T-helper 2 cell treated with Interferon-gamma antibody and Interleukin-4, amounts not matched to agents 5 μg/mL and 100 μg/mL, for 36 hours (primary cell): ENCODE measurements around the gene DENND6B.

ENCODE experiments used
- DNase-seq: peaks from one replicate; pipeline ENCODE4 v3.0.0; 2021; ENCODE audit warnings: low spot score
- H3K27ac Mint-ChIP-seq: one replicate; pipeline ENCODE4 v1.8.0; 2021; ENCODE audit warnings: mild to moderate bottlenecking, mixed read lengths
- H3K27me3 Mint-ChIP-seq: one replicate; pipeline ENCODE4 v1.8.0; 2021; ENCODE audit warnings: low read depth, mixed read lengths
- H3K36me3 Mint-ChIP-seq: one replicate; pipeline ENCODE4 v1.8.0; 2021; ENCODE audit warnings: low read depth, mixed read lengths
- H3K4me1 Mint-ChIP-seq: one replicate; pipeline ENCODE4 v1.8.0; 2021; ENCODE audit warnings: low read depth, mixed read lengths
- H3K4me3 Mint-ChIP-seq: one replicate; pipeline ENCODE4 v1.8.0; 2022; ENCODE audit warnings: mild to moderate bottlenecking, moderate library complexity, mixed read lengths
- H3K9me3 Mint-ChIP-seq: one replicate; pipeline ENCODE4 v1.8.0; 2021; ENCODE audit warnings: mixed read lengths

The DENND6B gene

GRCh38 chr22:50299785-50300619, 26.8 kb downstream of the DENND6B start:
- Mint-ChIP-seq H3K9me3 (no peaks in the 10 kb centered on the region), H3K4me1 (peaks cover 3% of the 10 kb centered on the region), H3K27me3 (peaks cover 17% of the 10 kb centered on the region), H3K4me3 (no peak overlapping the region), H3K36me3 (no peaks in the 10 kb centered on the region), H3K27ac (no peak overlapping the region)
- DNase-seq, result no peak

DNA sequence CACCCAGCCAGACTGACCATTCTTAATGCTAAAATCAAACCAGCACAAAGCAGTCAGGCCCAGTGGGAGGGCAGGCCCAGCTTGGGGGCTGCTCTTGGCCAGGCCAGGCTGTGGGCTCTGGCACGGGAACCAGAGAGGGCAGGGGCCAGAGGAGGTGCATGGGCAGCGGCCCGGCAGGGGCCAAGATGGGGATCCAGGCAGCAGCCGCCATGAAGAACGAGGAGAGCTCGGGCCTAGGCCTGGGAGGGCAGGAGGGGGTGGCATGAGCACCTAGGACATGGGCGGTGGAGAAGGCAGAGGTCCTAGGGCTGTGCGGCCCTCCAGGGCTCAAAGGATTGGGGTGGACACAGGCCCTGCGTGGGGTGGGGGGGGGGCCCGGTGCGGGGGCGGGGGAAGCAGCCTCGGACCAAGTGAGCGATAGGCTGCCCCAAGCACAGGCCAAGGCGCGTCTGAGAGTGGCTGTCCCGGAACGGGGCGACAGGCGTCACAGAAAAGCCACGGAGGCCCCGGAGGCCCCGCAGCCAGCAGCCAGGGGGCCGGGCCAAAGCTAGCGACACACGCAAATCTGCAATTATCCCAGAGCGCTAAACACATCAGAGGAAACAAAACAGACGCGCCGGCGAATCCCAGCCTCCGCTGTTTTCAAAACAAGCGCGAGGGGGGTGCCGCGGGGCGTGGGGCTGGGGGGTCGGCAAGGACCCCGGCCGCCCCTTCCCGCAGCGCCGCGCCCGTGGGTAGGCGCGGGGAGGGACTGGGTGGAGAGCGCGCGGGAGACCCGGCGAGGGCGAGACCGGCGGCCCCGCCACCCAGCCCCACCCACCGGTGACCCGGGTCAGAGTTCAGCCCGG, 27.7 kb downstream of the DENND6B start:
- Mint-ChIP-seq H3K4me1 (peaks cover 1% of the 10 kb centered on the region), H3K27ac (no peak overlapping the region), H3K4me3 (no peak overlapping the region), H3K27me3 (peaks cover 19% of the 10 kb centered on the region), H3K36me3 (no peaks in the 10 kb centered on the region), H3K9me3 (no peaks in the 10 kb centered on the region)
- no peak for DNase-seq

DNA sequence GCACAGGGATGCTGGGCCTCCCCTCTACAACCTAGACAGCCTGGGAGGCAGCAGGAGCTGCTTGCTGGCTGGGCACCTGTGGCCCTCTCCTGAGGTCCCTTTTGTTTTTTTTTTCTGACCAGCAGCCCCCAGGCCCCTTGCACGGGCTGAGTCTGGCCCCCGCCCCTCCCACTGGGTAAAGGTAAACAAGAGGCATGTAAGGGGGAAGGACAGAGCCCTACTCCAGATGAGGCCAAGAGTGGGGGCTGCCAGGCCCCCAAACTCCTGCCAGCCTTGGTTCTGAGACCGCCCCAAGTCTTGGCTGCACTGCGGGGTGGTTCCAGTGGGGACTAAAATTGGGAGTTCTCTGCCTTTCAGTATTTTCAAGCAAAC, 28.6 kb downstream of the DENND6B start:
- no peaks in the 10 kb centered on the region for H3K4me1 Mint-ChIP-seq
- no peaks in the 10 kb centered on the region for H3K36me3 Mint-ChIP-seq
- H3K4me3 Mint-ChIP-seq, result no peak overlapping the region
- no peak overlapping the region for H3K27ac Mint-ChIP-seq
- peaks cover 20% of the 10 kb centered on the region for H3K27me3 Mint-ChIP-seq
- H3K9me3 Mint-ChIP-seq, result no peaks in the 10 kb centered on the region
- no peak for DNase-seq

DNA sequence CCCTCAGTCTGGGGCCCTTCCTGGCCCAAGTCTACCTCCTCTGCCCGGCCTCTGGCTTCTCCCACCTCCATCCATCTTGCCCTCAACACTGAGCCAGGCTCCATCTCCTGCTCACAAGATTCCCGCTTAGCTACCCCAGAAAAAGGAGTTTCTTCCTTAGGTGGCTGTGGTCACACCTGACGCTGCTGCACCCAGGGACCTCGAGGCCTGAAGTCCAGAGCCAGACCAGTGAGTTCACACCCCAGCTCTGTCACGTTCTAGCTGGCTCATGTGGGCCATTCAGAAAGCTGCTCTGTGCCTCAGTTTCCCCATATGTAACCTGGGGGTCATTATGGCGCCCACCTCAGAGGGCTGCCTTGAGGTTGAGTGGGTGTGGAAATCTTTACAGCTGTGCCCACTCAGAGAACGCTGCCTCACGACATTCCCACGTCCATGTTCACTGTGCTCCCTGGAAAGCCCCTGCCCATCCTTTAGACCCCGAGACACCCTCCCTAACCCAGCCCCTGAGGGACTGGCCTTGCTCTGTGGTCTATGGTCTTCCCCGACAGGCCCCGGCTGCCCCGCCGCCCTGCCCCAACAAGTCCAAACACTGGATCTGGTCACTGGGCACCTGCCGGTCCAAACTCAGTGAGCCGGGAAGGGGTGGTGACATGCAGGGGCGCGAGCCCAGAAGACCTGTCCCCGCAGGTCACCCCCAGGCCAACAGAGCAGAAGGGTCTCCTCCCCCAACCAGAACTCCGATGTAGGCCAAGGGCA, 29.1 kb downstream of the DENND6B start:
- Mint-ChIP-seq H3K4me3 (no peak overlapping the region), H3K27me3 (peaks cover 19% of the 10 kb centered on the region)

DNA sequence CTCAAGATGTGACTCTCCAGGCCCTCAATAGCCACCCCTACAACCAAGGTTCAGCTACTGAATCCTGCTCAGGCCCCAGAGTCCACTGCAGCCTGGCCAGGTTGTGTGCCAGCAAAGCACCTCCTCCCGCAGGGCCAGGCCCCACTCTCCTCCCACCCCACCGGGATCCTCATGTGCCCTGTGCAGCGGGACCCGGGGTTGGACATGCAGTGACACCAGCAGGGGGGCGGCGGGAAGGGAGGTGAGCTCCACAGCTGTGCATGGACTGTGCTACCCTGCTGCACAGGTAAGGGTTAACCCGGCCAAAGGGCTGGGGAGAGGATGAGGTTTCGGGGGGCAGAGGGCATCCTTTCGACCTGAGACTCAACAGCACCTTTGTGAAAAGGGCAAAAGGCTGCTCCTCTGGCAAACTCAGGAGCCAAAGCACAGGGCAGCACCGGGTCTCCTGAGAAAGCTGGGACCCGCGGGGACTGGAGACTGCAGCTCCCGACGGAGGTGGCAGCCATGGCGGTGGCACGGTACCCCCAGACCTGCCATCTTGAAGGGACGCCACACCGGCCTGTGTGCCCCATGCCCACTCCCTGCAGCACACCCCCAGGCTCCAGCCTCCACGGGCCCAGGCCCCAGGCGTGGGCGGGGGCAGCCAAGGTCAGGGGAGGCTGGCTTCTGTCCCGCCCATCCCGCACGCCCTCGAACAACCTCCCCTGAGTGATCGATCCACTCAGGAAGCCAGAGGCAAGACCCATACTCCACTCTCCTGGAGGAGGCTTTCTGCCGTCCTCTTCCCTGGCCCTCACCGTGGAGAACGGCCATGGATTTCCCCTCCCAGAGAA, 29.9 kb downstream of the DENND6B start:
- Mint-ChIP-seq H3K4me3 (no peak overlapping the region), H3K9me3 (no peaks in the 10 kb centered on the region), H3K36me3 (no peaks in the 10 kb centered on the region), H3K27me3 (peaks cover 25% of the 10 kb centered on the region), H3K4me1 (peaks cover 3% of the 10 kb centered on the region), H3K27ac (no peak overlapping the region)
- DNase-seq, result no peak

More for the DNA sequence above, 29.1 kb downstream of the DENND6B start:
- DNase-seq, result no peak
- Mint-ChIP-seq H3K9me3 (no peaks in the 10 kb centered on the region), H3K36me3 (no peaks in the 10 kb centered on the region), H3K4me1 (peaks cover under 1% of the 10 kb centered on the region), H3K27ac (no peak overlapping the region)

GRCh38 chr22:50294319-50294656, 32.5 kb downstream of the DENND6B start:
- DNase-seq, result no peak
- Mint-ChIP-seq H3K9me3 (no peaks in the 10 kb centered on the region), H3K36me3 (no peaks in the 10 kb centered on the region), H3K4me3 (no peak overlapping the region), H3K4me1 (peaks cover 3% of the 10 kb centered on the region), H3K27me3 (peaks cover 22% of the 10 kb centered on the region), H3K27ac (no peak overlapping the region)

DNA sequence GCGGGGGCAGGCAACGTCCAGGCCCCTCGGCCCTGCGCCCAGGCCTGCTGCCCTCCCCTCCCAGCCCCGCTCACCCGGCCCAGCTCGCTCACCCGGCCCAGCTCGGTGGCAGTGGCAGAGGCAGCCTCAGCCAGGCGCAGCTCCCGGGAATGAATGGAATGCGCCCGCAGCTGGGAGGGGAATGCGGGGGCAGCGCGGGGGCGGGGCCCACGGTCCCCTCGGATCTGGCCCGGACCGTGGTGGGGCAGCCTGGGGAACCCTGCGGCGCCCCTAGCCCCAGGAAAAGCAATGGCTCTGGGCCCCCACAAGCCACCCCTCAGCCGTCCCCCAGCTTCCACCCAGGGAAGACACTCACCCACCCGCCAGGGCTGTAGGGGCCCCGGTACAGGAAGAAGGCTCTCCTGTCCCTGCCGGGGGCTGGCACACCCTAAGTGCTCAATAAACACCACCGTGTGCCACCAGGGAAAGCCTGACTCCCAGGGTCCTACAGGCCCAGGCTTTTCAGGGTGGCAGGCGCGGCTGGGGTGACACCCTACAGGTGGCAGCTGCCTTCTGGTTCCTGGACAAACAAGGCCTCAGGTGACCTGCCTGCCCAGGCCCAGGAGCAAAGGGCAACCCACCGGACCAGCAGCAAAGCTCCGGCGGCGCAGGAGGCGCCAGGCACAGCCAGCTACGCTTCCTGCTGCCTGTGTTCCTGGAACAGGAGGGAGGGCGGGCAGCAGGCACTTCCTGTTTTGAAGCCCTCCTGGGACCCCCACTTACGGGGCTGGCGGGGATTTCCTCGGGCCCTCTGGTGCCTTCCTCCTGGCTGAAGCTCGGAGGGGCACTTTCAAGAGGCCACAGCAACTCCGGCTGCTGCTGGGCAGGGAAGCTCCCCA, 33.1 kb downstream of the DENND6B start:
- Mint-ChIP-seq H3K4me1 (peaks cover 3% of the 10 kb centered on the region), H3K27ac (no peak overlapping the region), H3K36me3 (no peaks in the 10 kb centered on the region), H3K27me3 (peaks cover 18% of the 10 kb centered on the region), H3K9me3 (no peaks in the 10 kb centered on the region), H3K4me3 (no peak overlapping the region)
- no peak for DNase-seq

GRCh38 chr22:50292643-50293440, 34.0 kb downstream of the DENND6B start:
- Mint-ChIP-seq H3K27ac (no peak overlapping the region), H3K4me1 (peaks cover 3% of the 10 kb centered on the region), H3K27me3 (peaks cover 17% of the 10 kb centered on the region), H3K9me3 (no peaks in the 10 kb centered on the region), H3K36me3 (no peaks in the 10 kb centered on the region), H3K4me3 (no peak overlapping the region)
- DNase-seq, result no peak

- no peak overlapping the region for H3K4me3 Mint-ChIP-seq
- peaks cover 15% of the 10 kb centered on the region for H3K27me3 Mint-ChIP-seq
- H3K4me1 Mint-ChIP-seq, result peaks cover 3% of the 10 kb centered on the region
- no peaks in the 10 kb centered on the region for H3K36me3 Mint-ChIP-seq
- no peak overlapping the region for H3K27ac Mint-ChIP-seq
- no peak for DNase-seq
- no peaks in the 10 kb centered on the region for H3K9me3 Mint-ChIP-seq
These were observed 36.7 kb downstream of the DENND6B start for GRCh38 chr22:50289942-50290630.

DNA sequence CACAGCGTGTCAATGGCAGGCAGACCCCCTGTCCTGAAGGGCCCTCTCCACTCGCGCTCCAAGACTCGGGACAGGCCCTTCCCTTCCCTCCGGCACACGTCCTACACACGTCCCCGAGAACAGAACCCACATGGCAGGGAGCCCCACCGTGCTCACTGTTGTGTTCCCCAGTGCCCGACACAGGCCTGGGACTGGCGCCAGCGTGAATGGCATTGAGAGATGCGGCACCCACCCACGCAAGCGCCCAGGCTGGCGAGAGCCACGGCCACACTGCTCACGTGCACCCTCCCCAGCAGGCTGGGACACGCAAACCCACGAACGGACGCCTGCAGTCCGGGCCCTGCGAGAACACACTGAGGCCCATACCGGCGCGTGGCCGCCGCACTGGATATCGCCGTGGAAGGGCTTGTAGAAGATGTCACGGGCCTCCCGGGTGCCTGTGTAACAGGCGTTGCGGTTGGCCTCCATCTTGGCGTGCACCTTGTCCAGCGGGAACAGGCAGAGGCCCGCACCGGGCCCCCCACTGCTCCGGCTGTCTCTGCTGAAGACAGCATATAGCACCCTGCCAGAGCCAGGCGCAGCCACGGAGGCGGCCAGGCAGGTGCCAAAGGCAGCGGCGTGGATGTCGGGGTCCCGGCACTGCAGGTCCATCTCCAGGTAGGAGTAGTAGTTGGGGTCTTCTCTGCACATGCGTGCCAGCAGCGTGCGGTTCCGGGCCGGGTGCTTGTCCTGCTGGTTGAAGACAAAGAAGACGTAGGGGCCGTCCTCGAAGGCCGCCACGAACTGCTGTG, 37.5 kb downstream of the DENND6B start:
- peaks cover 3% of the 10 kb centered on the region for H3K4me1 Mint-ChIP-seq
- peaks cover 14% of the 10 kb centered on the region for H3K27me3 Mint-ChIP-seq
- H3K36me3 Mint-ChIP-seq, result no peaks in the 10 kb centered on the region
- no peak overlapping the region for H3K27ac Mint-ChIP-seq
- H3K9me3 Mint-ChIP-seq, result no peaks in the 10 kb centered on the region
- DNase-seq, result no peak
- no peak overlapping the region for H3K4me3 Mint-ChIP-seq

- no peak for DNase-seq
- no peak overlapping the region for H3K27ac Mint-ChIP-seq
- H3K9me3 Mint-ChIP-seq, result no peaks in the 10 kb centered on the region
- no peaks in the 10 kb centered on the region for H3K36me3 Mint-ChIP-seq
- peaks cover 8% of the 10 kb centered on the region for H3K27me3 Mint-ChIP-seq
- peaks cover 3% of the 10 kb centered on the region for H3K4me1 Mint-ChIP-seq
- H3K4me3 Mint-ChIP-seq, result no peak overlapping the region
These were observed 39.1 kb downstream of the DENND6B start for GRCh38 chr22:50287731-50288130.
